ENCODE data around the gene LTO1. TPM values are rescaled to one million over a fixed set of nuclear protein-coding genes. Genes with fewer than 3 reads are reported as not detected.

LTO1 gene, protein sequence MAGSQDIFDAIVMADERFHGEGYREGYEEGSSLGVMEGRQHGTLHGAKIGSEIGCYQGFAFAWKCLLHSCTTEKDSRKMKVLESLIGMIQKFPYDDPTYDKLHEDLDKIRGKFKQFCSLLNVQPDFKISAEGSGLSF
- total RNA-seq, result 15.9 and 17.3 TPM in 2 replicates

DNA sequence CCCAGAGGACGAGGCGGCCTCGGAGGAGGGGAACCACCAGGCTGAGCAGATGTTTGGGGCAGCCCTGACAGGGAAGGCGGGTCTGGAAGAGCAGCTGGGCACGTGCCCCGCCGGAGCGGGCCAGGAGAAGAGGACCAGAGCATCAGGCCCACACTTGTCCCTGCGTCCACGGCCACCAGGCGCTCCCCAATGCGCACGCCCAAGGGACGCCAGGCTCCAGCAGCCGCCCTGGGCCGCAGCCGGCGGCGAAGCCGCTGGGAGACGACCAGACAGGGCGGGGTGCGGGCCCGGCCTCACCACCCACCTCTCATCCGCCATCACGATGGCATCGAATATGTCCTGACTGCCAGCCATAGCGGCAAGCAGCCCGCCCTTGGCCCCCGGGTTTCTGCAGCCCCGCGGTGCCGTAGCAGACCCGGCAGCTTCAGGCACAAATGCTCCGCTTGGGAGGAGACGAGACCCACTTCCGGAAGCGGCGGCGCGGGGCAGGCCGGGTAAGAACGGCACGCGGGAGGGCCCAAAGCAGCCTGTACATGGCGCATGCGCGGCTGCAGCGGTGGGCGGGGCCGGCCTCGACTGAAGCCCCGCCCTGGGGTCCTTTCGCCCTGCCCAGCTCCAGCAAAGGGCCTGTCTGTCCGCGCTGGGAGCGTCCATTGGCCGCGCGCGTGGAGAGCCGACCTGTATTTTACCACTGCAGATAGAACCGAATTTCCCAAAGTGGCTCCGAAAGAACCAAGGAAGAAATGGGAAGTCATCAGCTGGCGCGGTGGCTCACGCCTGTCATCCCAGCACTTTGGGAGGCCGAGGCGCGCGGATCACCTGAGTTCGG is at the start of gene LTO1:
Gene LTO1 (minus strand): TSS at position 468 of the 829 bp plus-strand sequence. CDS start 114 bp downstream, at position 354.
- peak; percentile 31 for DNase-seq (ENCODE audit: low read depth)
- H3K4me3 ChIP-seq (ENCODE audit: low read depth, low read length), result peak within 1 kb of the TSS; percentile 99

DNA sequence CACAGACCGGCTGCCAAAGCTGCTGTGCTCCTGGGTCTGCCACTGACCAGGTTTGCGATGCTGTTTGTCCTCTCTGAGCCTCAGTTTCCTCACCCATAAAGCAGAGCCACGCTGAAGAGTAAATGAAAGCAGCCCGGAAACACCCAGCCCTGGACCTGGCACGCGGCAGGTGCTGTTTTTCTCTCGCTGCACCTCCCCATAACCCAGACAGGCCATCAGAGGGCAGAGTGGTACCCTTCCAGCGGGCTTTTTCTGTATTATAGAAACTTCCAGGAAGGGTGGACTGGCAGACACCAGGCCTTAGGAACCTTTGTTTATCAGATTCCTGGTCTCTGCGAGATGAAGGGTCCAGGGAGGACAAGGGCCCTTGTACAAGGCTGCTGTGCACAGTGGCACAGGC is 46.6 kb upstream of the LTO1 start:
- no peak overlapping the region for H3K4me3 ChIP-seq (ENCODE audit: low read depth, low read length)
- TF ChIP-seq, protein P1, sequence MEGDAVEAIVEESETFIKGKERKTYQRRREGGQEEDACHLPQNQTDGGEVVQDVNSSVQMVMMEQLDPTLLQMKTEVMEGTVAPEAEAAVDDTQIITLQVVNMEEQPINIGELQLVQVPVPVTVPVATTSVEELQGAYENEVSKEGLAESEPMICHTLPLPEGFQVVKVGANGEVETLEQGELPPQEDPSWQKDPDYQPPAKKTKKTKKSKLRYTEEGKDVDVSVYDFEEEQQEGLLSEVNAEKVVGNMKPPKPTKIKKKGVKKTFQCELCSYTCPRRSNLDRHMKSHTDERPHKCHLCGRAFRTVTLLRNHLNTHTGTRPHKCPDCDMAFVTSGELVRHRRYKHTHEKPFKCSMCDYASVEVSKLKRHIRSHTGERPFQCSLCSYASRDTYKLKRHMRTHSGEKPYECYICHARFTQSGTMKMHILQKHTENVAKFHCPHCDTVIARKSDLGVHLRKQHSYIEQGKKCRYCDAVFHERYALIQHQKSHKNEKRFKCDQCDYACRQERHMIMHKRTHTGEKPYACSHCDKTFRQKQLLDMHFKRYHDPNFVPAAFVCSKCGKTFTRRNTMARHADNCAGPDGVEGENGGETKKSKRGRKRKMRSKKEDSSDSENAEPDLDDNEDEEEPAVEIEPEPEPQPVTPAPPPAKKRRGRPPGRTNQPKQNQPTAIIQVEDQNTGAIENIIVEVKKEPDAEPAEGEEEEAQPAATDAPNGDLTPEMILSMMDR (conservative IDR thresholded peaks at IDR 0.05; ENCODE audit: low read depth, low read length), result peak; percentile 61
- no peak for DNase-seq (ENCODE audit: low read depth)

More for the DNA sequence above, at the start of gene LTO1:
- TF ChIP-seq, protein P1 (conservative IDR thresholded peaks at IDR 0.05; ENCODE audit: low read depth, low read length), result no peak

DNA sequence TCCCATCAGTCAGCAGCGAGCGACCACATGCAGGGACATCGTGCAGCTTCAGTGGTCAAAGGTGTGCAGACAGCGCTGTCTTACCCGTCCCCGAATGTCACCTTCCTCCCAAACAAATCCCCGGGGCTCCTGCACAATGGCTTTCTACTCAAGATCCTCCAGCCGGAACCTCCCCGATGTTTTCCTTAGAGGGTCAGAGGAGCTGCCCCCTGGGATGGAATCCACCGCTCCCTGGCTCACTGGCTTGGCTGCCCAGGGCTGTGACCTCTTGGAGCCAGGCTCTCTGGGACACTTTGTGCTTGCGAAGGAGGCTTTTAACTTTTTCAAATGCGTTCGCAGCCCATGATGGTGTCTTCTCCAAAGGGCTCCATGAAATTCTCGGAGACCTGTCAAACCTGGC is 46.0 kb upstream of the LTO1 start:
- no peak overlapping the region for H3K4me3 ChIP-seq (ENCODE audit: low read depth, low read length)
- no peak for DNase-seq (ENCODE audit: low read depth)
- TF ChIP-seq, protein P1 (conservative IDR thresholded peaks at IDR 0.05; ENCODE audit: low read depth, low read length), result no peak

DNA sequence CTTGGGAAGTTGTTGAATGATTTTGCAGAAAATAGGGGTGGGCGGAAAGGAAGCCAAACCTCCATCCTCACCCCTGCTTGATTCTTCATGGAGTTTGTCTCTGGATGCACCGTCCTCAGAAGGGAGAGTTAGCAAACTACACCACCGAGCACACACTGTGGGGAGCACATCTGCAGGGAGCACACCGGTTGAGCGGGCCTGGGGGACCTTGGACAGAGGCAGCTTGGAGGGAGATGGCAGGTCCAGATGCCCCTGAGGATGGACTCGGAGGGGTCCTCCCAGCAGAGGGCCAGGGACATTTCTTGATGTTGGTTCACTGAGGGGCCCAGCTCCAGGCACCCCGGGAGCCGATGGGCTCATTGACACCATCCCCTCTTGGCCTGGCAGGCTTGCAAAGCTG is 43.8 kb upstream of the LTO1 start:
- TF ChIP-seq, protein P1 (conservative IDR thresholded peaks at IDR 0.05; ENCODE audit: low read depth, low read length), result no peak
- no peak for DNase-seq (ENCODE audit: low read depth)
- no peak overlapping the region for H3K4me3 ChIP-seq (ENCODE audit: low read depth, low read length)

DNA sequence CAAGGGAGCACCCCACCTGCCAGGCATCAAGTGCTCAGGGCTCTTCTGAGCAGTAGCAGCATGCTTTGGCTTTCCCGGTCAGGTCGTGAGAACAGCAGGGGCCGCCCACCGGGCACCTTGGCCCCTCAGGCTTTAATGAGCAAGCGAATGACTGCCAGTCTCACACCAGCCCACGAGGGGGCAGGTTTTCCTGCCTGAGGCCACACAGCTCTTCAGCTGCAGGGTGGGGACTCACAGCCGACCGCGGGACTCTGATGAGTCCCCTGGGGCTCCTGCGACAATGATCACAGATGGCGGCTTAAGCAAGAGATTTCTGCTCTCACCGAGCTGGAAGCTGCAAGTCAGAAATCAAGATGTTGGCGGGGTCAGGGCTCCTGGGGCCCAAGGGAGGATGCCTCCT is 43.0 kb upstream of the LTO1 start:
- TF ChIP-seq, protein P1 (conservative IDR thresholded peaks at IDR 0.05; ENCODE audit: low read depth, low read length), result peak; percentile 73
- DNase-seq (ENCODE audit: low read depth), result no peak
- no peak overlapping the region for H3K4me3 ChIP-seq (ENCODE audit: low read depth, low read length)

DNA sequence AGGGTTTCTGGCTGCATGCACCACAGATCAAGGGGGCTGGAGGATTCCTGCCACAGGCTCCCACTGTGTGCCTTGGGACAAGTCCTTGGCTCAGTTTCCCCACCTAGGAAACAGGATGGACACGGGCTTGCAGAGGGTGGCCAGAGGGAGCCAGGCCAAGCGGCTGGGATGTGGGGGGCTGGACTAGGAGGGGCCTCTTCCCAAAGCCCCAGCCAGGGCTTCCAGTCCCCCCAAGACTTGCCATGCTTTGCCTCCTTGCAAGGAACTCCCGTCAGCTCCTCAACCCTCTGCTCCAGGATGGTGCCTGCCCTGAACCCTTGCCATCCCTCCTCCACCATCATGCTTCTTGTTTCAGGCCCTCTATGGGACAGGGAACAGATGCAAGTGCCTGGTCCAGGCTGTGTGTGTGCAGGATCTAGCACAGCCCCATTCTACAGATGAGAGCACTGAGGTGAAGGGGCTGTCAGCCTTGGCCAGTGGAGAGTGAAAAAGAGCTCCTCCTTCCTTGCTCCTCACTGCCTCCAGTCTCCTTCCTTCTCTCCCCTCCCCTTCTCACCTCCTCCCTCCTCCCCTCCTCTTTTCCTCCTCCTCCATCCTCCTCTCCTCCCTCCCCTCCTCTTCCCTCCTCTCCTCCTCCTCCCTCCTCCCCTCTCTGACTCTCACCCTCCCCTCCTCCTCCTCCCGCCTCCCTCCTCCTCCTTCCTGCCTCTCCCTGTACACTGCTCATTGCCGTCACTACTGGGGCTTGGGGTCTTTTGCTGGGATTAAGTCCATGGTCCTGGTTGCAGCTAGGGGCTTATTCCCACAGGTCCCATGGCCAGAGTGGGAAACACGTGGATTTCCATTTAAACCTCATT is 42.0 kb upstream of the LTO1 start:
- TF ChIP-seq, protein P1 (conservative IDR thresholded peaks at IDR 0.05; ENCODE audit: low read depth, low read length), result no peak
- no peak overlapping the region for H3K4me3 ChIP-seq (ENCODE audit: low read depth, low read length)
- DNase-seq (ENCODE audit: low read depth), result no peak

All from epithelial cell of proximal tubule (primary cell).